A549 (cell line): Measurements from ENCODE around the gene CDC42BPB. TPM values are rescaled to one million over a fixed set of nuclear protein-coding genes. Genes with fewer than 3 reads are reported as not detected.

Source experiments
- ATAC-seq, 2 experiments: fragments of 200-7000 bp in 1 of 2; fragments of >200 bp in 1 of 2; cut with Nextera tagmentation in 1 of 2; cut with Tn5 transposase in 1 of 2; 3 replicates each; pipeline versions ENCODE4 v1.8.0 to v1.9.1; 2018 to 2020; ENCODE audit warnings: mild to moderate bottlenecking in 1 of 2, moderate library complexity in 1 of 2
- CTCF ChIA-PET: fragments of 300-600 bp; sonication (Branson Sonifier 250); formaldehyde crosslinking; extraction: SDS; loops from one replicate; lab custom pipeline; 2021; ENCODE audit warnings: antibody characterized with exemption, inconsistent platforms; lab: Yijun Ruan, JAX
- POLR2A ChIA-PET: fragments of 350-600 bp; formaldehyde crosslinking; extraction: SDS; loops from one replicate; lab custom pipeline; 2021; ENCODE audit warnings: antibody characterized with exemption, inconsistent platforms; lab: Yijun Ruan, JAX
- DNase-seq, 2 experiments: peaks; one replicate each; pipeline versions ENCODE4 v3.0.0 to v3.0.0-alpha.2; 2011 to 2016; ENCODE audit warnings: low read depth in 1 of 2, low spot score in 1 of 2
- FAIRE-seq: peaks from 2 replicates; lab custom pipeline; 2011; peaks lifted over from hg19 to GRCh38; lab: Jason Lieb, UNC
- H3K27ac ChIP-seq, 2 experiments: fragments of >200 bp; sonication (Bioruptor Twin); formaldehyde crosslinking; 3 replicates each; pipeline ENCODE4 v1.5.1; 2016 to 2017
- H3K4me1 ChIP-seq: fragments of >200 bp; sonication (Bioruptor Twin); formaldehyde crosslinking; 3 replicates; pipeline ENCODE4 v1.6.1; 2016
- H3K4me2 ChIP-seq: fragments of >200 bp; sonication (Bioruptor Twin); formaldehyde crosslinking; 3 replicates; pipeline ENCODE4 v1.6.1; 2016
- H3K4me3 ChIP-seq: fragments of >200 bp; sonication (Bioruptor Twin); formaldehyde crosslinking; 3 replicates; pipeline ENCODE4 v1.5.1; 2016
- H3K9me3 ChIP-seq: fragments of >200 bp; sonication (Bioruptor Twin); formaldehyde crosslinking; 3 replicates; pipeline ENCODE4 v1.6.1; 2016
- ATOH8 ChIP-seq: fragments of 250-450 bp; sonication (Bioruptor Pico); IDR thresholded peaks from 2 replicates; pipeline ENCODE4 v1.5.0; 2020; ENCODE audit warnings: low read depth, mild to moderate bottlenecking, moderate library complexity
- BHLHE40 ChIP-seq: IDR thresholded peaks from 2 replicates; pipeline ENCODE4 v1.6.1; 2012; ENCODE audit warnings: low read depth, low read length, inconsistent platforms
- CBX8 ChIP-seq: fragments of 200-600 bp; sonication (generic); IDR thresholded peaks from 2 replicates; pipeline ENCODE4 v1.6.1; 2016
- CHD2 ChIP-seq: fragments of 150-350 bp; IDR thresholded peaks from 2 replicates; pipeline ENCODE4 v1.6.1; 2014; ENCODE audit warnings: low read length; ENCODE audit not compliant: partially characterized antibody
- CHD4 ChIP-seq: fragments of 200-600 bp; sonication (generic); IDR thresholded peaks from 2 replicates; pipeline ENCODE4 v1.6.1; 2016; ENCODE audit warnings: antibody characterized with exemption, mild to moderate bottlenecking, borderline replicate concordance
- CTCF ChIP-seq: fragments of >200 bp; sonication (Bioruptor Twin); formaldehyde crosslinking; IDR thresholded peaks from 3 replicates; pipeline ENCODE4 v1.5.1; 2016
- EHF ChIP-seq: fragments of 250-450 bp; sonication (Bioruptor Pico); IDR thresholded peaks from 2 replicates; pipeline ENCODE4 v1.5.0; 2020; ENCODE audit warnings: mild to moderate bottlenecking
- EP300 ChIP-seq, 2 experiments: fragments of >200 bp; sonication (Bioruptor Twin); formaldehyde crosslinking; IDR thresholded peaks; 2 replicates in 1 of 2; 3 replicates in 1 of 2; pipeline ENCODE4 v1.6.1; 2016 to 2017
- FOSL2 ChIP-seq, 2 experiments: fragments of 450-650 bp in 1 of 2; fragments of >200 bp in 1 of 2; sonication (Bioruptor Twin) in 1 of 2; formaldehyde crosslinking; IDR thresholded peaks; 2 replicates each; pipeline versions ENCODE4 v1.5.0 to v1.6.1; 2016 to 2020; ENCODE audit warnings: mild to moderate bottlenecking in 1 of 2, moderate library complexity in 1 of 2
- GATA3 ChIP-seq: IDR thresholded peaks from 2 replicates; pipeline ENCODE4 v1.6.1; 2012; ENCODE audit warnings: borderline replicate concordance
- HMGXB4 ChIP-seq: fragments of 250-450 bp; sonication (Bioruptor Pico); IDR thresholded peaks from 2 replicates; pipeline ENCODE4 v1.5.0; 2021; ENCODE audit warnings: mild to moderate bottlenecking, moderate library complexity, borderline replicate concordance
- HOXA7 ChIP-seq: fragments of 250-450 bp; sonication (Bioruptor Pico); IDR thresholded peaks from 2 replicates; pipeline ENCODE4 v1.5.0; 2020; ENCODE audit warnings: mild to moderate bottlenecking, moderate library complexity
- HOXB5 ChIP-seq: fragments of 250-450 bp; sonication (Bioruptor Pico); IDR thresholded peaks from 2 replicates; pipeline ENCODE4 v1.5.0; 2020; ENCODE audit warnings: mild to moderate bottlenecking, moderate library complexity
- KDM1A ChIP-seq: fragments of 200-600 bp; sonication (generic); IDR thresholded peaks from 2 replicates; pipeline ENCODE4 v1.6.1; 2016; ENCODE audit warnings: low read depth, mild to moderate bottlenecking
- KDM5A ChIP-seq: fragments of 200-600 bp; sonication (generic); IDR thresholded peaks from 2 replicates; pipeline ENCODE4 v1.6.1; 2016; ENCODE audit warnings: antibody characterized with exemption, mild to moderate bottlenecking
- MAX ChIP-seq: IDR thresholded peaks from 2 replicates; pipeline ENCODE4 v1.6.1; 2012
- NFE2L2 ChIP-seq: fragments of 150-350 bp; conservative IDR thresholded peaks from 2 replicates; pipeline ENCODE4 v1.6.1; 2014; ENCODE audit warnings: low read length
- NPAS2 ChIP-seq: fragments of 250-450 bp; sonication (Bioruptor Pico); IDR thresholded peaks from 2 replicates; pipeline ENCODE4 v1.8.0; 2022; ENCODE audit warnings: mild to moderate bottlenecking, moderate library complexity, borderline replicate concordance
- PHF8 ChIP-seq: fragments of 200-600 bp; sonication (generic); IDR thresholded peaks from 2 replicates; pipeline ENCODE4 v1.6.1; 2016; ENCODE audit warnings: low read depth, mild to moderate bottlenecking, antibody characterized with exemption, moderate library complexity, borderline replicate concordance
- POLR2A ChIP-seq: IDR thresholded peaks from 2 replicates; pipeline ENCODE4 v1.6.1; 2012; ENCODE audit warnings: mild to moderate bottlenecking, low read length
- POLR2AphosphoS2 ChIP-seq: conservative IDR thresholded peaks from 2 replicates; pipeline ENCODE4 v1.6.1; 2012; ENCODE audit warnings: low read length, improper control_type of control experiment, inconsistent platforms
- RAD21 ChIP-seq, 2 experiments: fragments of >200 bp in 1 of 2; sonication (Bioruptor Twin) in 1 of 2; formaldehyde crosslinking in 1 of 2; IDR thresholded peaks in 1 of 2; conservative IDR thresholded peaks in 1 of 2; 2 replicates in 1 of 2; 3 replicates in 1 of 2; pipeline ENCODE4 v1.6.1; 2012 to 2018; ENCODE audit warnings: inconsistent platforms in 1 of 2
- RARB ChIP-seq: fragments of 250-450 bp; sonication (Bioruptor Pico); IDR thresholded peaks from 2 replicates; pipeline ENCODE4 v1.8.0; 2021; ENCODE audit warnings: mild to moderate bottlenecking, moderate library complexity
- SREBF2 ChIP-seq: fragments of 450-650 bp; IDR thresholded peaks from 2 replicates; pipeline ENCODE4 v1.6.1; 2014; ENCODE audit warnings: mild to moderate bottlenecking, moderate library complexity
- TFCP2L1 ChIP-seq: fragments of 250-450 bp; sonication (Bioruptor Pico); IDR thresholded peaks from 2 replicates; pipeline ENCODE4 v1.5.0; 2021; ENCODE audit warnings: mild to moderate bottlenecking
- WGBS: methylation state at CpG from one replicate; pipeline ENCODE4 v1.1.6; 2017; ENCODE audit errors: missing lambda C conversion rate; 5-methylcytosine and 5-hydroxymethylcytosine counted together
- polyA plus RNA-seq, 4 experiments: library from polyadenylated mRNA; depleted of rRNA in 3 of 4; stranded (reverse); fragments of >200 nt; fragmentation: RNase III in 1 of 4; extraction: RNeasy Plus Mini Kit Qiagen cat#74134 plus additional on column Dnase treatment in 1 of 4; gene quantifications; 2 replicates in 3 of 4; 3 replicates in 1 of 4; pipeline ENCODE4 v1.2.3, GENCODE V29; 2011 to 2017

Gene CDC42BPB
- polyA plus RNA-seq, 2 of the 4 experiments (the other 2 are of a cell fraction): 56.4 to 57.1 TPM

- ATAC-seq (peak; percentile 4 to 9; a peak in 3 of 6 replicates), FAIRE-seq (no peak), DNase-seq (no peak)
- ChIA-PET POLR2A (no interaction called here), CTCF (interaction anchor here (1.1 kb wide), 1 partner anchor 10 kb away, joined by 3 read pairs; no protein-coding TSS in a partner anchor)
- no peaks in the 10 kb centered on the region for H3K4me1 ChIP-seq
- TF ChIP-seq CTCF (no peak), EHF (CRISPR knock-in tag) (no peak), CHD2 (no peak), RARB (CRISPR knock-in tag) (no peak), NPAS2 (CRISPR knock-in tag) (no peak), MAX (no peak), BHLHE40 (no peak), CHD4 (no peak), POLR2A (no peak), KDM5A (no peak), FOSL2 (IDR thresholded peaks at IDR 0.05) (no peak), FOSL2 (CRISPR knock-in tag; IDR thresholded peaks at IDR 0.05) (no peak)
- no peak overlapping the region for H3K4me2 ChIP-seq
- no peak overlapping the region for H3K27ac ChIP-seq
- 89% methylated on average over 3 of the region's 6 CpGs for WGBS
- no peaks in the 10 kb centered on the region for H3K9me3 ChIP-seq
- H3K4me3 ChIP-seq: no peak overlapping the region
These were observed 140.3 kb downstream of the CDC42BPB start for GRCh38 chr14:102917056-102917385.

- H3K4me3 ChIP-seq: no peak overlapping the region
These were observed 140.8 kb downstream of the CDC42BPB start for GRCh38 chr14:102916347-102917055.

GRCh38 chr14:102915292-102916110, 141.8 kb downstream of the CDC42BPB start:
- H3K27ac ChIP-seq: no peak overlapping the region
- ChIA-PET POLR2A (no interaction called here), CTCF (interaction anchor here (2.0 kb wide), 1 partner anchor 221 kb away, joined by 9 read pairs; no protein-coding TSS in a partner anchor)
- no peak overlapping the region for H3K4me2 ChIP-seq
- no peaks in the 10 kb centered on the region for H3K4me1 ChIP-seq
- ATAC-seq (no peak; a peak in 1 of 6 replicates), FAIRE-seq (no peak), DNase-seq (no peak)
- no peaks in the 10 kb centered on the region for H3K9me3 ChIP-seq
- 90% methylated on average over 17 of the region's 19 CpGs for WGBS
- H3K4me3 ChIP-seq: no peak overlapping the region
- TF ChIP-seq TFCP2L1 (CRISPR knock-in tag) (no peak), EP300 (IDR thresholded peaks at IDR 0.05) (no peak), CHD4 (no peak), POLR2A (no peak), GATA3 (no peak), MAX (no peak), HOXA7 (CRISPR knock-in tag) (no peak), HMGXB4 (no peak), ATOH8 (no peak), CTCF (no peak)

More at GRCh38 chr14:102916347-102917055, 140.8 kb downstream of the CDC42BPB start:
- TF ChIP-seq CBX8: no peak
- no peak for TF ChIP-seq PHF8
- 0 out of 2 replicates have a peak, but pooled peaks have one; percentile 33 for TF ChIP-seq POLR2AphosphoS2
- TF ChIP-seq RAD21 (conservative IDR thresholded peaks at IDR 0.05 in 1 of 2, IDR thresholded peaks at IDR 0.05 in 1 of 2): no peak
- TF ChIP-seq NFE2L2: no peak
- no peak for TF ChIP-seq SREBF2
- no peak for TF ChIP-seq RARB (CRISPR knock-in tag)
- no peak for TF ChIP-seq KDM1A
- no peak for TF ChIP-seq HOXB5 (CRISPR knock-in tag)
- TF ChIP-seq, all 56 proteins: peak for 1
- Histone ChIP-seq H3K9me3 (no peaks in the 10 kb centered on the region), H3K4me1 (no peaks in the 10 kb centered on the region), H3K4me2 (no peak overlapping the region), H3K27ac (no peak overlapping the region)
- ATAC-seq: peak; percentile 12 to 16; a peak in 3 of 6 replicates
- DNase-seq: no peak
- 88% methylated on average over 15 of the region's 18 CpGs for WGBS
- ChIA-PET CTCF (interaction anchor here (2.0 kb wide), 1 partner anchor 222 kb away, joined by 9 read pairs; no protein-coding TSS in a partner anchor), POLR2A (no interaction called here)
- no peak for FAIRE-seq
